PFSK-1 (cell line): ENCODE results near the gene MIER1.

Source experiments
- FOXP2 ChIP-seq: optimal IDR thresholded peaks from 2 replicates; pipeline ENCODE3; 2011; ENCODE audit warnings: borderline replicate concordance, control low read depth, inconsistent platforms; ENCODE audit not compliant: insufficient read depth; ENCODE audit errors: extremely low read length, extremely low read depth
- POLR2AphosphoS5 ChIP-seq: IDR thresholded peaks from 2 replicates; pipeline ENCODE4 v1.6.1; 2012; ENCODE audit warnings: low read depth, mild to moderate bottlenecking, control low read depth, low read length, moderate library complexity
- SIN3A ChIP-seq: IDR thresholded peaks from 2 replicates; pipeline ENCODE4 v1.6.1; 2012; ENCODE audit warnings: mild to moderate bottlenecking, low read length, moderate library complexity, borderline replicate concordance; ENCODE audit not compliant: insufficient read depth
- TAF1 ChIP-seq: IDR thresholded peaks from 2 replicates; pipeline ENCODE4 v1.6.1; 2012; ENCODE audit warnings: low read length, control low read depth, borderline replicate concordance; ENCODE audit not compliant: insufficient read depth
- TF ChIP-seq, protein P1 (sequence below), 2 experiments: IDR thresholded peaks; 2 replicates each; pipeline versions ENCODE4 v1.6.1 to v1.8.0; 2011 to 2012; ENCODE audit warnings: low read depth in 2 of 2, low read length in 2 of 2, control low read depth in 1 of 2, inconsistent platforms in 1 of 2, mild to moderate bottlenecking in 1 of 2, moderate library complexity in 1 of 2; ENCODE audit not compliant: insufficient read depth in 1 of 2

Gene MIER1

DNA sequence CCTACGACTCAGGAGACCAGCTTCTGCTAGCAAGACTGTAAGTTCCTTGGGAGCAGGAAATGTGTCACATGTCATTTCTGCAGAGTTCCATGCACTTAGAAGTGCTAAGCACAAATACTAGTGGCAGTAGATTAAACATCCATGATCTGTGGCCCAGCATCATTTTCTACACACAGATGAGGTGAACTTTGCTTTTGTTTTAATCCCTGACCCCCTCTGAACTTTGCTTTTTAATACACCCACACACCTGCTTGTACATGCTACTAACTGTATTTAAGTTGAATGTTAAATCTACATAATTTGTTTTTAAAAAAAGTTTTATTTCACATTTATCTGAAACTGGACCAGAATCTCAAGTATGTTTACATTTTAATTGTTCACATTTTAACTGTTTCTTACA lies 104.7 kb downstream of the MIER1 start:
- TF ChIP-seq POLR2AphosphoS5 (no peak), TAF1 (no peak)

DNA sequence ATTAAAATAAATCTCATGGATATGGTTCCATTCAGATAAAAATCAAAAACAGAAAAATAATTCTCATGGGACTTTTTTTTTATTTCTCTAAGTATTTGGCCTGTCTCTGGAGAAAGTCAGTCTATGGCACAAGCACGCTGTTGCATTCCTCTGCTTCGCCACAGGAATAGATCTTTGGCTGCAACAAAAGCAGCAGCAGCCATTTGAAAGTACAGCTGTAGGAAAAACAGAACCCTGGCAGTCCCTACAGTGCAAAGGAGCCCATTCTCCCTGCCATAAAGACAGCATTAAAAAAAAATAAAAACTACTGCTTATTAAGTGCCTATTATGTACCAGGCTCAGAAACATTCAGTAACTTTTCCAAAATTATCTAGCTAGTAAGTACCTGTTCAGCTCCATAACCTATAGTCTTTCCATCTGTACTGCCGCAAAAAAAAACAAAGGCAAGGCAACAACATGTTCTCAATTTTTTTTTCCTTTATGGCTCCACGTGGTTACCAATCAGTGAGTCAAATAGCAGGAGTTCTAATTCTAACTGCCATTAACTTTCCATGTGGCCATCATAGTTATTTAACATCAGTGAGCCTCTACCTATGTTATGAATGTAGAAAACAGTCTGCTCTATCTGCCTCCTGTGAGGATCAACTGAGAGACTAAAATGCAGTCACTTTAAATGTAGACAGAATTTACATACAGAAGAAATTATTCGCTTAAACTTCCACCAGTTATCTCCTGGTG lies 106.5 kb downstream of the MIER1 start:
- TF ChIP-seq FOXP2 (no peak), SIN3A (no peak), TAF1 (no peak), POLR2AphosphoS5 (no peak)
- TF ChIP-seq, protein P1, sequence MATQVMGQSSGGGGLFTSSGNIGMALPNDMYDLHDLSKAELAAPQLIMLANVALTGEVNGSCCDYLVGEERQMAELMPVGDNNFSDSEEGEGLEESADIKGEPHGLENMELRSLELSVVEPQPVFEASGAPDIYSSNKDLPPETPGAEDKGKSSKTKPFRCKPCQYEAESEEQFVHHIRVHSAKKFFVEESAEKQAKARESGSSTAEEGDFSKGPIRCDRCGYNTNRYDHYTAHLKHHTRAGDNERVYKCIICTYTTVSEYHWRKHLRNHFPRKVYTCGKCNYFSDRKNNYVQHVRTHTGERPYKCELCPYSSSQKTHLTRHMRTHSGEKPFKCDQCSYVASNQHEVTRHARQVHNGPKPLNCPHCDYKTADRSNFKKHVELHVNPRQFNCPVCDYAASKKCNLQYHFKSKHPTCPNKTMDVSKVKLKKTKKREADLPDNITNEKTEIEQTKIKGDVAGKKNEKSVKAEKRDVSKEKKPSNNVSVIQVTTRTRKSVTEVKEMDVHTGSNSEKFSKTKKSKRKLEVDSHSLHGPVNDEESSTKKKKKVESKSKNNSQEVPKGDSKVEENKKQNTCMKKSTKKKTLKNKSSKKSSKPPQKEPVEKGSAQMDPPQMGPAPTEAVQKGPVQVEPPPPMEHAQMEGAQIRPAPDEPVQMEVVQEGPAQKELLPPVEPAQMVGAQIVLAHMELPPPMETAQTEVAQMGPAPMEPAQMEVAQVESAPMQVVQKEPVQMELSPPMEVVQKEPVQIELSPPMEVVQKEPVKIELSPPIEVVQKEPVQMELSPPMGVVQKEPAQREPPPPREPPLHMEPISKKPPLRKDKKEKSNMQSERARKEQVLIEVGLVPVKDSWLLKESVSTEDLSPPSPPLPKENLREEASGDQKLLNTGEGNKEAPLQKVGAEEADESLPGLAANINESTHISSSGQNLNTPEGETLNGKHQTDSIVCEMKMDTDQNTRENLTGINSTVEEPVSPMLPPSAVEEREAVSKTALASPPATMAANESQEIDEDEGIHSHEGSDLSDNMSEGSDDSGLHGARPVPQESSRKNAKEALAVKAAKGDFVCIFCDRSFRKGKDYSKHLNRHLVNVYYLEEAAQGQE (IDR thresholded peaks at IDR 0.05; ENCODE audit: insufficient read depth in 1 of 2, low read depth in 2 of 2, low read length in 2 of 2): no peak

DNA sequence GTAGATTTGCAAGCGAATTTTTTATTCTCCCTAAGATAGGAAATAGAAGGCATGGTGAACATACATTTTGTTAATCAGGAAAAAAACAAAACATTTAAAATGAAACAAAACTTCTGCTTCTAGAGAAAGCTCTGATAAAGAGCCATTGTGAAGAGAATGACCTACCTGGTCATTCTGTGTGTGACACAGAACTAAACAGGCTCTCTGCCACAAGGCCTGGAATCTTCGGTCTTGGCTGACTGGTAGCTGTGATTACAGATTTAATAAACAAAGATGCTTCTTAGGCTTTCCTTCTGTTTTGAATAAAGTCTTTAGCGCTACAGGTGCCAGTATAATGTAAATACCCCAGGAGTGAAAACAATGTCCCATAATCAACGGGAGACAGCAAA lies 107.1 kb downstream of the MIER1 start:
- TF ChIP-seq FOXP2: no peak
- no peak for TF ChIP-seq POLR2AphosphoS5
- no peak for TF ChIP-seq TAF1
- TF ChIP-seq, protein P1 (IDR thresholded peaks at IDR 0.05; ENCODE audit: insufficient read depth in 1 of 2, low read depth in 2 of 2, low read length in 2 of 2): no peak
- no peak for TF ChIP-seq SIN3A
